Measurements from ENCODE around the gene PDE1A.

DNA sequence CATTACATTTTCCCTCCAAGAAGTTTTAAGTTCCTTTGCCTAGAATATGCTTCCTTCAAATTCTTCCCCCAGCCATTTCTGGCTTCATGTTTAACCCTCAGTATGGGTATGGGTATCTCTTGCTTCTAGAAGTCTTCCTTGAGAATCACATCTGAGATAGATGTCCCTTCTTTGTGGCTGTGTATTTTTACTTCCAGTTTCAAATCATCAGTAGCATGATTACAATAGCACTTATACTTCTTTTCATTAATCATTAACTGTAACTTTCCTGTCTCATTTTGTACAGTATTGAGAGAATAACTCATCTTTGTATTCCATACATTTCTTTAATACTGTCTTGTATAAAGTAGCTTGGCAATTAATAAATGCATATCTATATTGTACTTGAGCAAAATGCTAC, 17.3 kb upstream of the PDE1A start:
- TF ChIP-seq EZH2 (IDR thresholded peaks at IDR 0.05; ENCODE audit: borderline replicate concordance): no peak
- TF ChIP-seq CTCF (IDR thresholded peaks at IDR 0.05; ENCODE audit: poor library complexity): no peak
- TF ChIP-seq EZH2phosphoT487 (IDR thresholded peaks at IDR 0.05; ENCODE audit: low read depth, severe bottlenecking, unreplicated experiment): no peak
